Measurements from ENCODE around the gene MRPS35.

MRPS35 gene

DNA sequence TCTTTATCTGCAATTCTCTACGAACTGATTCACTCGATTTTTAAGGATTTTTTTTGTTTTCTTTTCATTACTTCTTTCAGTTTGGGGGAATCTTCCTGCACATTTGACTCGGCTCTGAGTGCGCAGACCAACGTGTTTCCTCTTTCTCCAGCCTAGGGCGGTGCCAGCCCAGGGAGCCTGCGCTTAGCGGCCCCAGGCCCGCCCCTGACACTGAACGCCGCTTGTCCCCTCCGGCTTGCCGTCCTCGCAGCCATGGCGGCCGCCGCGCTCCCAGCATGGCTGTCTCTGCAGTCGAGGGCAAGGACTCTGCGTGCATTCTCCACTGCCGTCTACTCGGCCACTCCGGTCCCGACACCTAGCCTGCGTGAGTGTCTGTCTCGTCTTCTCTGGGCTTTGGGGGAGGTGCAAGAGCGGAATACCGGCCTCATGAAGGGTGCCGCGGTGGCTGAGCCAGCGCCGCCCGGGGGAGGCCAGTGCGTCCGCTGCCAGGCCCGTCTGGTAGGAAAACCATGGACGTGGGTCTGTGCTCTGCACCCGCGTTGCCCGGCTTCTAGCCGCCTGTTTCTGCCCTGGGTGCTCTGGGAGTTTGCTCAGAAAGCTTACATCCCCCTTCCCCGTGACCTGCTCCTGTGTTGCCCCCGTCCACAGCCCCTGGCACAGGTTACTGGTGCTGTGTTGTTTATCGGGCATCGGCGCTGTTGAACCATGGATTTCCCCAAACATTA is at the start of gene MRPS35:
Gene MRPS35 (plus strand): TSS at position 241 of the 725 bp plus-strand sequence. CDS start 12 bp downstream, at position 253.
- TF ChIP-seq, protein P1, sequence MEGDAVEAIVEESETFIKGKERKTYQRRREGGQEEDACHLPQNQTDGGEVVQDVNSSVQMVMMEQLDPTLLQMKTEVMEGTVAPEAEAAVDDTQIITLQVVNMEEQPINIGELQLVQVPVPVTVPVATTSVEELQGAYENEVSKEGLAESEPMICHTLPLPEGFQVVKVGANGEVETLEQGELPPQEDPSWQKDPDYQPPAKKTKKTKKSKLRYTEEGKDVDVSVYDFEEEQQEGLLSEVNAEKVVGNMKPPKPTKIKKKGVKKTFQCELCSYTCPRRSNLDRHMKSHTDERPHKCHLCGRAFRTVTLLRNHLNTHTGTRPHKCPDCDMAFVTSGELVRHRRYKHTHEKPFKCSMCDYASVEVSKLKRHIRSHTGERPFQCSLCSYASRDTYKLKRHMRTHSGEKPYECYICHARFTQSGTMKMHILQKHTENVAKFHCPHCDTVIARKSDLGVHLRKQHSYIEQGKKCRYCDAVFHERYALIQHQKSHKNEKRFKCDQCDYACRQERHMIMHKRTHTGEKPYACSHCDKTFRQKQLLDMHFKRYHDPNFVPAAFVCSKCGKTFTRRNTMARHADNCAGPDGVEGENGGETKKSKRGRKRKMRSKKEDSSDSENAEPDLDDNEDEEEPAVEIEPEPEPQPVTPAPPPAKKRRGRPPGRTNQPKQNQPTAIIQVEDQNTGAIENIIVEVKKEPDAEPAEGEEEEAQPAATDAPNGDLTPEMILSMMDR (IDR thresholded peaks at IDR 0.05; ENCODE audit: control extremely low read depth, extremely low read depth, low read depth, missing control alignments), result no peak
- peak; percentile 91 for DNase-seq (ENCODE audit: extremely low spot score)
- ChIA-PET POLR2A (no interaction called here), CTCF (interaction anchor here (0.6 to 2.0 kb wide), 5 partner anchors 10 to 276 kb away, joined by 3 to 7 read pairs (median 3); partner anchors contain the start of gene REP15)

DNA sequence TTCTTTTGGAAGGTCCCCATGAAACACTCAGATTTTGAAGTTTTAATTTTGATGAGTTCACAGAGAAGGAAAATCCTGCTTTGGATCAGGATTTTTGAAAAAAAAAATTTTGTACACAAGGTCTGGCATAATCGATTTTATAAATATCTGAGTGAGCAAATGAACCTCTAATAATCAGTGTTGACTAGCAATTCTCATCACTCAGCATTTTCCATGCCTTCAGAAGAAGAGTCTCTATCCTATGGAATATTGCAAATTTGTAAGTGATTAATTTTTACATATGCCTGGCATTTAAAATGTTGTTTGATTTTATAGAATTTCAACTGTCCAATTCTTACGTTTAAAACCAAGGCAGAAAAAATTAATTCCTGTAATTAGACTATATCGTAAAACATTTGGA is 44.9 kb upstream of the MRPS35 start:
- POLR2A ChIA-PET, result no interaction called here
- no peak for DNase-seq (ENCODE audit: extremely low spot score)
- CTCF ChIA-PET, result no interaction called here
- TF ChIP-seq, protein P1 (IDR thresholded peaks at IDR 0.05; ENCODE audit: control extremely low read depth, extremely low read depth, low read depth, missing control alignments), result no peak

DNA sequence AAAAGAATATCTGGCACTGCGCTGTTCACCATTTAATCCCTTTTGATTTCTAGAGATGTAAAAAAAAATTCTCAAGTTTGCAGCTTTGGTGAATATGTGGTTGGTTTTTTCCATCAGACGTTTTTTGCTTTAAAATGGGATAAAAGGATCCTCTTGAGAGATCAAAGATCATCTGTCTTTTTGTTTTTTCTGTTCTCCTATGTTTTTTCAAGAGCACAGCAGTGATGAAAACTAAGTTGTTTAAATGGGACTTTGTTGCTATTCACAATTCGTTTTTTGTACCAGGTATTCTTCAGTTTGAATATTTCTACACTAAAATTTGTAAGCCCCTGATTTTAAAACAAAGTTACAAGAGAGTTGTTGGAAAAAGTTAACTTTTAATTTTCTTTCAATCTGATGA is 44.1 kb upstream of the MRPS35 start:
- ChIA-PET POLR2A (no interaction called here), CTCF (interaction anchor here (0.7 to 2.0 kb wide), 2 partner anchors 38 to 60 kb away, joined by 3 to 5 read pairs; no protein-coding TSS in a partner anchor)
- TF ChIP-seq, protein P1 (IDR thresholded peaks at IDR 0.05; ENCODE audit: control extremely low read depth, extremely low read depth, low read depth, missing control alignments), result no peak
- DNase-seq (ENCODE audit: extremely low spot score), result no peak

DNA sequence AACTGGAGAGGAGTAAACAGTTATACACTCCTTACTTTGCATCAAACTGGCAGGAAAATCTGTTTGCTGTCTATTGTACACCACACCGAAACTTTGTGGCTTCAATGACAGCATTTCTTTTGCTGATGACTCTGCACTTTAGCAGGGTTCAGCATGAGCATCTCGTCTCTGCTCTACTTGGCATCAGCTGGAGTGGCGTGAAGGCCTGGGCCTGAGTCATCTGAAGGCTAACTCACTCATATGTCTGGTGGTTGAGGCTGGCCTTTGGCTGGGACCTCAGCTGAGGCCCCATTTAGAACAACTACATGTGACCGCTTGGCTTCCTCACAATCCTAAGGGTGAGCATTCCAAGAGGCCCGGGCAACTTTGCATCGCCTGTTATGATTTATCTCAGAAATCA is 43.1 kb upstream of the MRPS35 start:
- POLR2A ChIA-PET, result no interaction called here
- DNase-seq (ENCODE audit: extremely low spot score), result no peak
- TF ChIP-seq, protein P1 (IDR thresholded peaks at IDR 0.05; ENCODE audit: control extremely low read depth, extremely low read depth, low read depth, missing control alignments), result no peak
- CTCF ChIA-PET, result interaction anchor here (1.3 to 2.0 kb wide), 3 partner anchors 15 to 37 kb away, joined by 3 to 5 read pairs (median 5); no protein-coding TSS in a partner anchor

DNA sequence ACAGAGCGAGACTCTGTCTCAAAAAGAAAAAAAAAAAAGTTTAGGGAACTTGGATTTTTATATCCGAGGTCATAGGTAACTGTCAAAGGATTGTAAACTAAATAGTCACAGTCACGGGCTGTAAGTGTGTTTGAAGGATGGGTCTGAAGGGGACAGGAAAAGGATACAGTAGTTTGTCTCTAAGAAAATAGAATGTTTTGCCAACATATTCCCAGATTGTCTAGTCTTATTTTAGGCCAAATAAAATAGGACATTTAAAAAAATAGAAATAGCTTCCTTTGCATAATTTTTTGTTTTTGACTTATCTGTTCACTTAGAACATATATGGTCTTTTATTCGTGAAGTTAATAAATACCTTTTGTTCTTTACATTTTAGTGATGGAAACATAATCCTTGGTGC is 38.6 kb upstream of the MRPS35 start:
- POLR2A ChIA-PET, result no interaction called here
- DNase-seq (ENCODE audit: extremely low spot score), result no peak
- CTCF ChIA-PET, result interaction anchor here (1.4 to 1.6 kb wide), 2 partner anchors 10 to 13 kb away, joined by 4 read pairs; no protein-coding TSS in a partner anchor
- TF ChIP-seq, protein P1 (IDR thresholded peaks at IDR 0.05; ENCODE audit: control extremely low read depth, extremely low read depth, low read depth, missing control alignments), result no peak

DNA sequence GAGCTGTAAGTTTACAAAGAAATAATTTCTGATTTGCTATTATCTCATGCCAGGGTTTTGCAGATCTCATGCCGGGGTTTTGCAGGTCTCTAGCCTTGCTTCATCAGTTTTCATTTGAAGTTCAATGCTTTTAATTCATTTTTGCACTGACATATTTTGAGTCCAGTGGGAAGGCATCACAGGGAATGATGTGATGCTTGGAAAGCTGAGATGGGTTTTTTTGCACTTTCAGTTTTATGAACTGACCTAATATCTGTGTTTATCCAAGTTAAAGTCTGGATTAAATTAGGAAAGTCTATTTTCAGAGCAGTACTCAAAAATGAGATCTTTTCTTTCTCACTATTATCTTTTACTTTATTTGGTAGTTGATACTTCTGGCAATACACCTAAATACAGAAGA is 38.0 kb upstream of the MRPS35 start:
- TF ChIP-seq, protein P1 (IDR thresholded peaks at IDR 0.05; ENCODE audit: control extremely low read depth, extremely low read depth, low read depth, missing control alignments), result no peak
- DNase-seq (ENCODE audit: extremely low spot score), result no peak
- CTCF ChIA-PET, result interaction anchor here (1.4 to 1.6 kb wide), 2 partner anchors 11 to 13 kb away, joined by 4 read pairs; no protein-coding TSS in a partner anchor
- POLR2A ChIA-PET, result no interaction called here

Data from GM10248 (cell line).